HG03439 (cell line): Measurements from ENCODE around the gene BCL2L13.

ENCODE experiments used
- ATAC-seq: cut with Tn5 transposase; IDR thresholded peaks from one replicate; pipeline ENCODE4 v1.9.1; 2021; ENCODE audit warnings: mild to moderate bottlenecking, moderate library complexity; ENCODE audit not compliant: unreplicated experiment

The BCL2L13 gene

DNA sequence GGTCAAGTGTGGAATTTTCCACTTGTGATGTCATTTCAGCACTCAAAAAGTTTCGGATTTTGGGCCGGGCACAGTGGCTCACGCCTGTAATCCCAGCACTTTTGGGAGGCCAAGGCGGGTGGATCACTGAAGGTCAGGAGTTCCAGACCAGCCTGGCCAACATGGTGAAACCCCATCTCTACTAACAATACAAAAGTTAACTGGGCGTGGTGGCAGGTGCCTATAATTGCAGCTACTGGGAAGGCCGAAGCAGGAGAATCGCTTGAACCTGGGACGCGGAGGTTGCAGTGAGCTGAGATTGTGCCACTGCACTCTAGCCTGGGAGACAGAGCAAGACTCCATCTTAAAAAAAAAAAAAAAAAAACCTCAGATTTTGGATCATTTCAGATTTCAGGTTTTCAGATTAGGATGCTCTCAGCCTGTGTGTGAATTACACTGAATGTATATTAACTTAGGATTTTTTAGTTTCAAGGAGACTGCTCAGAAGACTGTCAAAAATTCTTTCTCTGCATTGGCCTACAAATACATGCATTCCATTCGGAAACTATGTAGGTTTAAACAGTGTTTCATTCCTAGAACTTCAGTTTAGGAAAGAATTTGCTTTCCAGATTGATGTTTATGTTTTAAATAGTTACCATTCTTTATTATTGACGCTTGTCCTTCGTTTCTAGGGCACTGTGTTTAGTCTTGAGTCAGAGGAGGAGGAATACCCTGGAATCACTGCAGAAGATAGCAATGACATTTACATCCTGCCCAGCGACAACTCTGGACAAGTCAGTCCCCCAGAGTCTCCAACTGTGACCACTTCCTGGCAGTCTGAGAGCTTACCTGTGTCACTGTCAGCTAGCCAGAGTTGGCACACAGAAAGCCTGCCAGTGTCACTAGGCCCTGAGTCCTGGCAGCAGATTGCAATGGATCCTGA is 87.7 kb downstream of the BCL2L13 start:
- ATAC-seq: no peak

GRCh38 chr22:17726928-17727897 is 88.7 kb downstream of the BCL2L13 start:
- no peak for ATAC-seq

DNA sequence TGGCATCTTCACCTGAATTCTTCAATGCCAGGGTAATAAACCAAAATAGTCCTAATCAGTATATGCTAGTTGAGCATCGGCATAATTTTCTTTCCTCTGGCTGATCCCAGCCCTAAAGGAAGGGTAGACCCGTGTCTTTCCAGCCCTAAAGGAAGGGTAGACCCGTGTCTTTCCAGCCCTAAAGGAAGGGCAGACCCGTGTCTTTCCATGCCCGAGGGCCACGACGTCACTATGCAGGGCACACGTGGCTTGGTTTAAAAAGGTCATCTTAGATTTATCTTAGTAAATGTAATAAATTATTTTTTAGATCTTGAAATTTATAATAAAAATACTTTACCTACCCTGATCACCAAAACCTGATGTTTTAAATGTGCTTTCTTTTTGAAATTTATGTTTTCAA is 90.2 kb downstream of the BCL2L13 start:
- ATAC-seq: no peak

- no peak for ATAC-seq
Measured at GRCh38 chr22:17729561-17729960, 91.0 kb downstream of the BCL2L13 start.

- no peak for ATAC-seq
Measured at GRCh38 chr22:17732251-17732854, 93.8 kb downstream of the BCL2L13 start.

GRCh38 chr22:17733466-17733865 is 94.9 kb downstream of the BCL2L13 start:
- ATAC-seq: no peak

- no peak for ATAC-seq
Measured at GRCh38 chr22:17734187-17734586, 95.6 kb downstream of the BCL2L13 start.

- ATAC-seq: no peak
Measured at GRCh38 chr22:17738386-17739128, 100.0 kb downstream of the BCL2L13 start.

DNA sequence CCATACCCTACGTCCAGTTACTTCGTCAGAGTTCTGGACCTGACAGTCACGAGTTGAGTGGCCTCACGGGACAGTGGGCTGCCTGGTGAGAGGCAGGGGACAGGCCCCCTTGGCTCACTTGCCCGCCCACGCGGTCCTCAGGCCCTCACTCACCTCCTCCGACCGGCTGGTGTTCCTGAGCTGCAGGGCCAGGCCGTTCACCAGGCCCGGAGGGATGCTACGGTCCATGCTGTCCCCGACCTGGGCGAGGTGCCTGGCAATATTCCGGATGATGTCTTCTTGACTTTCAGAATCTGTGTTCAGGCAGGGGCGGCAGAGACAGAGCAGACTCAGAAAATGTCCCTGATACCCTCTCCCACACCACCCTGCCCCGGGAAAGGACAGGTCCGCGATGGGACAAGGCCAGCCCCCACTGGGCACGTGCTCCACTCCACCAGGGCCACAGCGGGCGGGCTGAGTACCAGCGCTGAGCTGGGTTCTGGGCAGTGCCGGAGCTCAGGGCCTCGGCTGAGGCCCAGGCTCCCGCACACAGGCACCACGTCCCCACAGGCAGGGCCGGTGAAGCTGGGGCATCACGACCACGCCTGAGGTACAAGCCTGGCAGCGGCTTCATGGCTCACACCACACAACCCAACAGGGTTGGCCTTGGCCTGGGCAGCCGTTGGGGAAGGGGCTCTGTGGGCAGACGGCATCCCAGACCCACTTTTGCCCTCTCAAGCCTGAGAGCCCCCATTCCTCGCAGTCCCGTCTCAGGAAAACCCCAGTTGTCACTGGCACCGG is 100.8 kb downstream of the BCL2L13 start:
- no peak for ATAC-seq

DNA sequence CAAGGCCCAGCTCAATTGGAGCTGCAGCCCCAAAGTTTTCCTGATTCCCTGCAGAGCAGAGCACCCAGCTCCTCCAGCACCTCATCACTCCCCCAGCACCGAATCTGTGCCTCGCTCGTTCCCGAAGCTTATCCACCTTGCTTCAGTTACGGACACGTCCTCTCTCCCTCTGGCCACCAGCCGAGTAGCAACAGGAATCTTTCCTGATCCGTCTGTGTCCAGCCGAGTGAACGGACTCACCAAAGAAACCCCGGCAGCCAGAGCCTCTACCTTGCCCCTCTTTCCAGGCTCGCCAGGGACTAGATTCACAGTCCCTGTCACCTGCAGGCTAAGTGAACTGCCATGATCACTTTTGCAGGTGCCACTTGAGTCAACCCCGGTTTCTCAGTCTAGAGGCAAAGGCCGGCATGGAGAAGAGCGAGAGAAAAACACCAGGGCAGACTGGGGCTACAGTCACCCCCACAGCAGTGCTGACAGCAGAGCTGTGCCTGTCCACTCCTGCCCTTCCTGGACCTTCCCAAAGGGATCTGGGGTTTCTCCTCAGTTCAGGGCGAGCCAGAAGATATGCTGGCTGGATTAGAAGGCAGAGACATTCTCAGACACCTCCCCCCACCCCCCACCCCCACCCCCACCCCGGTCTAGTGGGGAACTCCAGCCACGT is 103.4 kb downstream of the BCL2L13 start:
- ATAC-seq: no peak

DNA sequence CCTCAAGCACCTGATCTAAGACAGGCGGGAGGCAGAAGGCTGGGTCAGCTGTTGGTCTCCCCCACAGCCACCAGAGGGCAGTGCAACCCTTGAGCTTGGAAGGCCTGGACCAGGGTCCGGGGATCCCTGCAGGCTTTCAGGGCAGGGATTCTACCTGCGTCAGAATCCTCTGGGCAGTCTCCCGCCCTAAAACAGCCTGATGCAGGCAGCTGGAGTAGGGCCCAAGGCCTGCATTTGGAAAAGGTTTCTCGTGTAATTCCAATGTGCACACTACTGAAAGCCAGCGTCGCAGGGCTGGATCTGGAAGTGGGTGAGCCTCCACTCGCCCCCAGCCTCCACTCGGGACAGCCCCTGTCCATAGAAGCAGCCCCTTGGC is 104.0 kb downstream of the BCL2L13 start:
- no peak for ATAC-seq

DNA sequence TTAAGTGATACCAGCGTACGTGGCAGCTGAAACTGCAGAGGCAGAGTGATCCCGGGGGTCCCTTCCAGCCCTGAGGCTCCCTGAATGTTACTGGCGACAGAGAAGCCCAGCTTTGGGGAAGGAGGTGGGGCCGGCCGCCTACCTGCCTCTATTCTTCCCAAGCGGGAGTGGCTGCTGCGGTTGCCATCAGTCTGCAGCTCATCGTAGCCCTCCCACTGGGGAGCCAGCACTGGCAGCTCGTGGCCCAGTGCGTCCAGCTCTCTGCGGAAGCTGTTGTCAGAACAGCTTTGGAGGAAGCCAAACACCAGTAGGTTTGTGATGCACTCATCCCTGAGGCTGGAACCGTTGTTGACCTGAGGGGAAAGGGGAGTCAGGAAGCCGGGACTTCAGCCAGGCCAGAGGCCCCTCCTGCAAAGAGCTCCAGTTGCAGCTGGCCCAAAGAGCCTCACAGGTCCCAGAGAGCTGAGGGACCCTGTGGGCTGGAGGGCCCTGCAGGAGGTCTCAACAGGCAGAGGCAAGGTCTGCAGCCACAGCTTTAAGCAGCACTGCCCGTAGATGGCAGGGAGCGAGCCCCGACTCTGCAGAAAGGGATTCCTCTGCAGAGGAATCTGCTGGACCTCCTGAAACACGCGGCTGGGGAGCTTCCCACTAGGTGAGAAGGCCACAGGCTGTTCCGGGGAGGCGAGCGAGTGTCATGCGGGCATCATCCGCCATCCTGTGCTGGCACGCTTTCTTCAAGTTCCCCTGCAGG is 105.3 kb downstream of the BCL2L13 start:
- ATAC-seq: no peak

GRCh38 chr22:17744430-17744829 is 105.9 kb downstream of the BCL2L13 start:
- no peak for ATAC-seq

GRCh38 chr22:17746916-17747315 is 108.4 kb downstream of the BCL2L13 start:
- no peak for ATAC-seq

GRCh38 chr22:17748555-17749353 is 110.2 kb downstream of the BCL2L13 start:
- ATAC-seq: no peak

DNA sequence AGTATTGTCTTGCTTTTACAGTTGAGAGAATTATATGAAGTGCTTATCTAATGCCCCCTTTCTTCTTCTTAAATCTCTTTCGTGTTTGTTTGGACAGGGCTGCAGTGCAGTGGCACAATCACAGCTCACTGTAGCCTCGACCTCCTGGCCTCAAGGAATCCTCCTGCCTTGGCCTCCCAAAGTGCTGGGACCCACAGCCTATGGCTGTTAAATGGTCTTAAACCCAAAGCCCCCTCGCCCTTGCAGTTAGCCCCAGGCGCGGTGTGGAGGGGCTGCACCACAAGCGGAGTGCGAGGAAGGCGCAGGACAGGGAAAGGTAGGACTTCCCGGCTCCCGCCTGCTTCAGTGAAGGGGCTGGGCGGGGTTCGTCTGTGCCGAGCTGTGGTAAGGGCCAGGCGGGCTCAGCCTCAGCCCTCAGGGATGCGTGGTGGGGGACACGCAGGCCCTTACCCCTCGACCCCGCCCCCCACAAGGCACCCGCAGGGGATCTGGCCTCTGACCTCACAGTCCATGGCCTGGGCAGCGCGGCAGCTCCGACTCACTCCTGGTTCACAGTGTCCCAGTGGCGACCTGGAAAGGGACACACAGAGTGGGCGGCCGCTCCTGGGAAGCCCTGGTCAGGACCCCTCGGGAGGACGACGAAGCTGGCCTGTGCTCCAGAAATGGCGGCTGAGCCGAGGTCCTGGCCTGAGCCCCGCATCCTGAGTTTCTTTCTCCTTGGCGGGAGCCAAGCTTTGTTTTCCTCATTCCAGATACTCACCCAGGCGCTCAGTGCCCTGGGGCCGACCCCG is 111.2 kb downstream of the BCL2L13 start:
- no peak for ATAC-seq

DNA sequence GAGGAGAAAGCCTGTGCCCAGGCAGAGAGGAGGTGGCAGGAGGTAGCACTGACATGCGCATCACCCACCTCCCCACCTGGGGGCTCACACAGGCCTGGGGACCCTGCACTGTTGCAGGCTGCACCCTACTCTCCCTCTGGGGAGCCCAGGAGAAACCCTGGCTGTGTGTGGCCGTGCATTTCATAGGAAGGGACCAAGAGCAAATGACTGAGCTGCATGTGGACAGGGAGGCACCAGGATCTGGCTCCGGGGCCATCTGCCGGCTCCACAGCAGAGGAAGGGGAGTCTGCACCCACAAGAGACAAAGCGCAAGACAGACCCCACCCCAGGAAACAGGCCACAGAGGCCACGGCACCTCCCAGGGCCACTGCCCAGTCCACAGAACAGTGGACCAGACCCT is 113.0 kb downstream of the BCL2L13 start:
- no peak for ATAC-seq
